Daoy (cell line): ENCODE results near the gene FRS2. TPM values are rescaled to one million over a fixed set of nuclear protein-coding genes. Genes with fewer than 3 reads are reported as not detected.
A peak's percentile ranks its signal among the peaks of the same experiment; 100 is the strongest.

Source experiments
- DNase-seq: peaks from one replicate; pipeline ENCODE4 v3.0.0-alpha.2; 2015; ENCODE audit warnings: low read depth
- total RNA-seq: library from RNA; depleted of rRNA; stranded (reverse); fragments of >200 nt; shearing (Covaris generic); gene quantifications from 2 replicates; pipeline ENCODE4 v1.2.3, GENCODE V29; 2014

The FRS2 gene
- total RNA-seq, 1 experiment from 2014 or later: 39.7 TPM

DNA sequence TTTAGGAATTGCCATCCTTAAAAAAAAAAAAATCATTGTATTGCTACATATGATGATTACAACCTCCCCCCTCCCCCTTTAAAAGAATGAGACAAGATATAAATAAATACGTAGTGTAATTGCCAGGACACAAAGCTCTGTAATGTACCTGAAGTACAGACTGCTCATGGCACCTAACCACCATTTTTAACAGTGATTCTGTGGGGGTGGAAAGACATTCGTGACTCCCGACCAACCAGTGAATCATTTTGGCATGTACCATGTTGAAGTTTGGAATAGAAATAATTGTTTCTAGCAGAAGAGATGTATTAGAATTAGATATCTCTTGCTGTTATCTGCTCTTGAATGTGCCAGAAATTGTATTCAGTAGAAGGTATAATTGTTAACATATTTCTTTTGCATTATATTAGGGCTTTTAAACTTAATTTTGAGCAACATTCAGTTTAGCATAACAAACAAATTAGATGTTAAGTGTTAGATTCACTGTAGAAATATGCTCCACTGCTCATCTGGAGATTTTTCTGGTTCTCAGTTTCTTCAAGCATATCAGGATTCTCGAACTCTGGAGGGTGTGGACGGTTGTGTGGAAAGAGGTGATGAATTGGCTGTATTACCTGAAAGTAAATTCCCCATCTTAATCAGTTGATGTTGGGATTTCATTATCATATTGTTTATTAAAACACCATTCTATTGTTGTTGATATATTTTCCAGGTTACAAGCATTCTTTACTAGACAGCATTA, 31.1 kb downstream of the FRS2 start:
- peak; percentile 50 for DNase-seq

GRCh38 chr12:69502345-69503081, 32.3 kb downstream of the FRS2 start:
- DNase-seq: peak; percentile 79

DNA sequence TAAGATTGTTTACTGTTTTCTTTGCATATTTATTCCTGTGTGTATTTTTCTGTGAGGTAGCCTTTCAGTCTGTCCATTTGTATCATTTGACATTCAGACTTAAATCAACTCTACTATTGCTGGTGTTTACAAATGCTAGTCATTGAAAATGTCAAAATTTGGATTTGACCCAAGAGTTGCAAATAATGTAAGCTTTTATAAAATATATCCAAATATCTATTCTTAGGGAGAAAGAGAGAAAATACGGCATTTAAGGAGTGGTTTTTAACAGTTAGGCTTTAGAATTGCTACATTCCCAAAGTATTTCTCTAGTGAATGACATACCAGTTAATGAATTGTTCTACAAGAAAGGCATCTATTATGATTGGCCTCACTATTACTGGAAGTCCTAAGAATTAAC, 37.9 kb downstream of the FRS2 start:
- DNase-seq: no peak

DNA sequence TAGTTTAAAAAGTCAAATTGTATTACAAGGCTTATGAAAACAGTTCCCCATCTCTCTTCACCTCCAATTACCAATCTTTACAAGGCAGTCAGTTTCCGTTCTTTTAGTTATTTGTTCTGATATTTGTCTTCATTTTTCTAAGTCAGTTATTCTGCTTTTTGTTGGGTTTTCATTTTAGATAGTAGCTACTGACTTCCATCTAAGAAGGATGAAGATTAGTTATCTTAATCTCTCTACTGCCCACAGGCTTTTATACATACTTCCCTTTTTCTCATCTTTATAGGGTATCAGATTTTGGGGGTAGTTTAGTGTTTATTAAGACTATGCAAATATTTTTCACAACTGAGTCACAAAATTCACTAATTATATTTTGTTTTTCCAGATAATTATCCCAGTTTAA, 38.4 kb downstream of the FRS2 start:
- no peak for DNase-seq

DNA sequence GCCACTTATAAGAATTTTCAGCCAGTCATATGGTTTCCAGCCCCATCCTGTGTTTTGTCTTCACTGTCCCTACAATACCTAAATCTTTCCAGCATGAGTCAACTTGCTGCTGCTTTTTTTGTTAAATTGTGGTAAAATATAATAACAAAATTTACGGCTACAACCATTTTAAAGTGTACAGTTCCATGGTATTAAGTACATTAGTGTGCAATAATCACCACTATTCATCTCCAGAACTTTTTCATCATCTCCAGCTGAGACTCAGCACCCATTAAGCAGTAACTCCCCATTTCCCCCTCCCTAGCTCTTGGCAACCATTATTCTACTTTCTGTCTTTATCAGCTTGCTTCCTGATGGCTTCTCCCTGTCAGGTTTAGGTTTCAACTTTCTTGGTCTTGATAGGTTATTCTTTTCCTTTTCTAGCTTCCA, 39.1 kb downstream of the FRS2 start:
- DNase-seq: peak; percentile 32

GRCh38 chr12:69509904-69510827, 40.0 kb downstream of the FRS2 start:
- no peak for DNase-seq

GRCh38 chr12:69511016-69511415, 40.8 kb downstream of the FRS2 start:
- no peak for DNase-seq

GRCh38 chr12:69511469-69512267, 41.5 kb downstream of the FRS2 start:
- DNase-seq: peak; percentile 22

DNA sequence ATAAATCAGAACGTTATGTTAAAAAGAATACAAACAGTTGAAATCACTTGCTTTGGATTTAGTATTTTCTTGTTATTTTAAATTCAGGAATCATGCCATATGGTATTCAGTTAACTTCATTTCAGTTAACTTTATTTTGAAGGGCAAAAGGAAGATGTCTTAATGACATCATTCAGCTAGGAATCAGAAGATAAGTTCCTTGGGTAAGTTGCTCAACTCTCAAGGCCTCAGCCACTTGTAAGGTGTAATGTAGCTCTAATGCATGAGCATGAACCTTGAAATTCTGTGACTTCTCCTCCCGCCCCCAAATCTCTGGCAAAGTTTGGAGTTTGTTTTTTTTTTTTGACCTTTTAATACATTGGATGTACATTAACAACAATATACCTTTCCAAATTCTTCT, 42.6 kb downstream of the FRS2 start:
- DNase-seq: no peak

- peak; percentile 34 for DNase-seq
Measured at GRCh38 chr12:69513297-69513696, 43.1 kb downstream of the FRS2 start.

DNA sequence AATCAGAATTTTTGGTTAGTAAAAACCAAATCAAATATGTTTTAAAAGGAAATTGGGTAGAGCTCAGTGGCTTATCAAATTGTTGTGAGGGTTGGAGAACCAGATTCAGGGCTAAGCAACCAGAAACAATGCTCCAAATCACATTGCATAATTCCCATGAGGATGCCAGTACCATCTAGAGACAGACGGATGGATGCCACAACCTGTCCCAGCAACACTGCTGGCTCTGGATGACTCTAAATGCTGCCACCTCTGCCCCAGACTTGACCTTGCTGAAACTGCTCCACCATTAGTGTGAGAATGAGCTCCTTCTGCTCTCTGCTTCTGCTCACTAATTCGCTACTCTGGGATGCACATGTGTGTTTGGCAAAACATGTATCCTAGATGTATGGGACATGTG, 43.9 kb downstream of the FRS2 start:
- DNase-seq: no peak

GRCh38 chr12:69514845-69515244, 44.7 kb downstream of the FRS2 start:
- DNase-seq: no peak

GRCh38 chr12:69515394-69515930, 45.3 kb downstream of the FRS2 start:
- no peak for DNase-seq

DNA sequence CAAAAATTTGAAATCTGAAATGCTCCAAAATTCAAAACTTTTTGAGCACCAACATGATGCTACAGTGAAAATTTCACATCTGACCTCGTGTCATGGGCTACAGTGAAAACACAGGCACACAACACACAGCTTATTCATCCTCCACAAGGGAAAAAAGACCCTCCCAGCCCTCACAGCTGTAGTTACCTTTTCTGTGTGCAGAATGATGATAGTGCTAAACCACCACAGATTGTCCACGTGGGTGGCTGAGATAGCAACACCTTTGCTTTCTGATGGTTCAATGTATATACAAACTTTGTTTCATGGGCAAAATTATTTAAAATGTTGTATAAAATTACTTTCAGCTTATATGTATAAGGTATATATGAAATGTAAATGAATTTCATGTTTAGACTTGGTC, 46.8 kb downstream of the FRS2 start:
- DNase-seq: no peak

DNA sequence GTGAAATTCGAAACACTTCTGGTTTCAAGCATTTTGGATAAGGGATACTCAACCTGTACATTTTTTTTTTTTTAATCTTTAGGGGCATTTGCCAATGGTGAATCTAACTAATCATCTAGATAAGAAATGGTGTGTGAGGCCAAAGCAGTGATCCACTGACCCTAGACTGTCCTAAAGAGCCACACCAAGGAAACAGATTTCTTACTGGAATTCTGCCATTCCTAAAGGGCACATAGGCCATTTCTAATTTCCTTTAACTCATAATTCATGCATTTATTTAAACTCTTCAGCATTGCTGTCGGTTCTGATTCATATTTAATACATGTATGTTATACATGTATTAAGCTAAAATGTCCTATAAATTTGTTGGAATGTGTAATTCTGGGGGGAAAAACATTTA, 47.2 kb downstream of the FRS2 start:
- no peak for DNase-seq

DNA sequence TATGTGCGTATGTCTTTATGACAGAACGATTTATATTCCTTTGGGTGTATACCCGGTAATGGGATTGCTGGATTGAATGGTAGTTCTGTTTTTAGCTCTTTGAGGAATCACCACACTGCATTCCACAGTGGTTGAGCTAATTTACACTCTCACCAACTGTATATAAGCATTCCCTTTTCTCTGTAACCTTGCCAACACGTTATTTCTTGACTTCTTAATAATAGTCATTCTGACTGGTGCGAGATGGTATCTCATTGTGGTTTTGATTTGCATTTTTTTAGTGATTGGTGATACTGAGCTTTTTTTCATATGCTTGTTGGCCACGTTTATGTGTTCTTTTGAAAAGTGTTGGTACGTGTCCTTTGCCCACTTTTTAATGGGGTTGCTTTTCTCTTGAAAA, 49.7 kb downstream of the FRS2 start:
- no peak for DNase-seq

- DNase-seq: no peak
Measured at GRCh38 chr12:69523433-69524330, 53.5 kb downstream of the FRS2 start.

DNA sequence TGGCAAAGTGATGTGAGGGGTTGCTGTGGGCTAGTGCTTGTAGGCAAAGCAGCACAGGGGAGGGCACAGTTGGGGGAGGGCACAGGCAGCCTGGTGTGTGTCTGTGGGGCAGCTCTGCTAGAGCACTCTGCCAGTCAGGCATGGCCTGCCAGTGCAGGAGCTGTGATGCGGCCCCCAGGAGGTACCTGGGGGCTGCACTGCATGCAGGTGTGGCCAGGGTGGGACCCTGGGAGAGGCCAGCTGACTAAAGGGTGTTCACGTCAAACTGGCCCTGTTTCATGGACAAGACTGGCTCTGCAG, 54.1 kb downstream of the FRS2 start:
- no peak for DNase-seq

- DNase-seq: no peak
Measured at GRCh38 chr12:69524755-69525469, 54.7 kb downstream of the FRS2 start.
